Mesothelial cell of epicardium (in vitro differentiated cells): ENCODE data around the gene BRCA2. TPM values are rescaled to one million over a fixed set of nuclear protein-coding genes. Genes with fewer than 3 reads are reported as not detected.

Experiments
- DNase-seq, 2 experiments: peaks; one replicate each; pipeline ENCODE4 v3.0.0; 2021; ENCODE audit warnings: low spot score in 2 of 2; ENCODE audit not compliant: unreplicated experiment in 2 of 2
- H3K27ac Mint-ChIP-seq: 2 replicates; pipeline ENCODE4 v1.8.0; 2021; ENCODE audit warnings: mixed read lengths
- H3K27me3 Mint-ChIP-seq: 2 replicates; pipeline ENCODE4 v1.8.0; 2021; ENCODE audit warnings: low read depth, mixed read lengths
- H3K36me3 Mint-ChIP-seq: 2 replicates; pipeline ENCODE4 v1.8.0; 2021; ENCODE audit warnings: mixed read lengths
- H3K4me1 Mint-ChIP-seq: 2 replicates; pipeline ENCODE4 v1.8.0; 2021; ENCODE audit warnings: mixed read lengths
- H3K4me3 Mint-ChIP-seq: 2 replicates; pipeline ENCODE4 v1.8.0; 2021; ENCODE audit warnings: mild to moderate bottlenecking, moderate library complexity, mixed read lengths
- H3K9me3 Mint-ChIP-seq: 2 replicates; pipeline ENCODE4 v1.8.0; 2021; ENCODE audit warnings: mixed read lengths
- CTCF ChIP-seq: fragments of 200-600 bp; sonication (generic); IDR thresholded peaks from one replicate; pipeline ENCODE4 v1.5.0; 2021; ENCODE audit warnings: antibody characterized with exemption; ENCODE audit not compliant: unreplicated experiment
- total RNA-seq: library from RNA; stranded (reverse); gene quantifications from 3 replicates; pipeline ENCODE4 v1.2.1, GENCODE V29; 2021

BRCA2 gene
- total RNA-seq, 1 donor from 2014 or later = 8.1 TPM

GRCh38 chr13:32381539-32381938, 66.2 kb downstream of the BRCA2 start:
- H3K27me3 Mint-ChIP-seq = no peaks in the 10 kb centered on the region
- no peak overlapping the region for H3K27ac Mint-ChIP-seq
- no peaks in the 10 kb centered on the region for H3K4me1 Mint-ChIP-seq
- no peak for TF ChIP-seq CTCF
- DNase-seq = no peak
- H3K36me3 Mint-ChIP-seq = peaks cover 5% of the 10 kb centered on the region
- no peaks in the 10 kb centered on the region for H3K9me3 Mint-ChIP-seq
- H3K4me3 Mint-ChIP-seq = no peak overlapping the region

GRCh38 chr13:32383836-32384618, 68.7 kb downstream of the BRCA2 start:
- Mint-ChIP-seq H3K4me3 (no peak overlapping the region), H3K27me3 (no peaks in the 10 kb centered on the region), H3K27ac (no peak overlapping the region), H3K4me1 (no peaks in the 10 kb centered on the region), H3K36me3 (peaks cover 5% of the 10 kb centered on the region), H3K9me3 (no peaks in the 10 kb centered on the region)
- DNase-seq = no peak
- TF ChIP-seq CTCF = no peak

GRCh38 chr13:32384702-32385101, 69.4 kb downstream of the BRCA2 start:
- DNase-seq = no peak
- Mint-ChIP-seq H3K9me3 (no peaks in the 10 kb centered on the region), H3K4me3 (no peak overlapping the region), H3K27ac (no peak overlapping the region), H3K27me3 (no peaks in the 10 kb centered on the region), H3K4me1 (no peaks in the 10 kb centered on the region), H3K36me3 (peaks cover 3% of the 10 kb centered on the region)
- no peak for TF ChIP-seq CTCF

- no peak for TF ChIP-seq CTCF
- no peak for DNase-seq
- Mint-ChIP-seq H3K9me3 (no peaks in the 10 kb centered on the region), H3K4me3 (no peak overlapping the region), H3K27ac (no peak overlapping the region), H3K27me3 (no peaks in the 10 kb centered on the region), H3K36me3 (peaks cover 1% of the 10 kb centered on the region), H3K4me1 (no peaks in the 10 kb centered on the region)
Observed at GRCh38 chr13:32385410-32385809, 70.1 kb downstream of the BRCA2 start.

GRCh38 chr13:32390048-32390447, 74.7 kb downstream of the BRCA2 start:
- H3K36me3 Mint-ChIP-seq = peaks cover 3% of the 10 kb centered on the region
- peaks cover 6% of the 10 kb centered on the region for H3K4me1 Mint-ChIP-seq
- no peak for DNase-seq
- no peak for TF ChIP-seq CTCF
- H3K27ac Mint-ChIP-seq = no peak overlapping the region
- no peaks in the 10 kb centered on the region for H3K27me3 Mint-ChIP-seq
- H3K9me3 Mint-ChIP-seq = no peaks in the 10 kb centered on the region
- no peak overlapping the region for H3K4me3 Mint-ChIP-seq
